Measurements from ENCODE around the gene SIAE. TPM values are rescaled to one million over a fixed set of nuclear protein-coding genes. Genes with fewer than 3 reads are reported as not detected.
"Not testable (repeated sequence)": the region's sequence is repeated elsewhere in the genome, so short reads cannot be mapped to it uniquely, and the experiment has no call there.

SIAE gene
- total and polyA plus RNA-seq, 4 donors, result 18.7 to 37.1 (median 26.7) TPM

DNA sequence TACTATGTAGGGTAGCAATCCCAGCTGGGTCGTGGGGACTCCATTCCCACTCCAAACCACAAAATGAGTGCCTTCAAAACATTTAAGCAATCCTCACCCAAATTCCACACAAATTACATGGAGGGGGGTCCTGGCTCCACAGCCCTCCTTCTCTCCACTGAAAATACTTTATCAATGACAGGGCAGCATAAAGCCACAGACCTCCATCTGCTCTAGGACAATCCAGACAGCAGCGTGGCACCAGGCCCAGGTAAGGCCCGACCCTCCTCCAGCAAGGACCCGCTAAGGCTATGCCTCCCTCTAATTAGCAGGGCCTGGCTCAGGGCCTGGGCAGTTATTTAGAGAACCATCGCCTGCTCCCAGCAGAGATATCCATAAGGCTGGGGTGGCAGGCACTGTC, 62.5 kb downstream of the SIAE start, which contains the start of gene PANX3:
Gene PANX3, plus strand, starts transcription at position 365 of the 400 bp plus-strand sequence. CDS start 129 bp downstream, outside the sequence.
- DNase-seq, result no peak
- Histone ChIP-seq H3K36me3 (ENCODE audit: control insufficient read depth in 4 of 4, insufficient read depth in 4 of 4, low read length in 4 of 4) (no peaks in the 10 kb centered on the region), H3K9me3 (ENCODE audit: control insufficient read depth in 4 of 4, insufficient read depth in 3 of 4, low read length in 3 of 4) (no peaks in the 10 kb centered on the region), H3K4me3 (no peak within 1 kb of the TSS), H3K27me3 (ENCODE audit: control insufficient read depth in 3 of 3, insufficient read depth in 3 of 3, low read length in 2 of 3) (peaks cover 0 to 4% (median 0%) of the 10 kb centered on the region in 3 donors), H3K9ac (ENCODE audit: insufficient read depth in 1 of 2, low read length in 2 of 2) (no peak within 1 kb of the TSS), H3K27ac (ENCODE audit: low read depth in 1 of 2, low read length in 1 of 2) (no peak within 1 kb of the TSS), H3K4me1 (ENCODE audit: control insufficient read depth in 5 of 5, insufficient read depth in 5 of 5, low read length in 5 of 5) (no peaks in the 10 kb centered on the region)
- no peak for ATAC-seq (ENCODE audit: insufficient read depth, low FRiP score)
- 82 to 92% methylated on average over 5 of the region's 5 CpGs for WGBS, 2 donors
- TF ChIP-seq, protein P1, sequence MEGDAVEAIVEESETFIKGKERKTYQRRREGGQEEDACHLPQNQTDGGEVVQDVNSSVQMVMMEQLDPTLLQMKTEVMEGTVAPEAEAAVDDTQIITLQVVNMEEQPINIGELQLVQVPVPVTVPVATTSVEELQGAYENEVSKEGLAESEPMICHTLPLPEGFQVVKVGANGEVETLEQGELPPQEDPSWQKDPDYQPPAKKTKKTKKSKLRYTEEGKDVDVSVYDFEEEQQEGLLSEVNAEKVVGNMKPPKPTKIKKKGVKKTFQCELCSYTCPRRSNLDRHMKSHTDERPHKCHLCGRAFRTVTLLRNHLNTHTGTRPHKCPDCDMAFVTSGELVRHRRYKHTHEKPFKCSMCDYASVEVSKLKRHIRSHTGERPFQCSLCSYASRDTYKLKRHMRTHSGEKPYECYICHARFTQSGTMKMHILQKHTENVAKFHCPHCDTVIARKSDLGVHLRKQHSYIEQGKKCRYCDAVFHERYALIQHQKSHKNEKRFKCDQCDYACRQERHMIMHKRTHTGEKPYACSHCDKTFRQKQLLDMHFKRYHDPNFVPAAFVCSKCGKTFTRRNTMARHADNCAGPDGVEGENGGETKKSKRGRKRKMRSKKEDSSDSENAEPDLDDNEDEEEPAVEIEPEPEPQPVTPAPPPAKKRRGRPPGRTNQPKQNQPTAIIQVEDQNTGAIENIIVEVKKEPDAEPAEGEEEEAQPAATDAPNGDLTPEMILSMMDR (IDR thresholded peaks at IDR 0.05; ENCODE audit: control extremely low read depth, extremely low read depth), result no peak

- ATAC-seq (ENCODE audit: insufficient read depth, low FRiP score) (no peak), DNase-seq (no peak)
- H3K36me3 ChIP-seq (ENCODE audit: control insufficient read depth in 4 of 4, insufficient read depth in 4 of 4, low read length in 4 of 4), result no peaks in the 10 kb centered on the region
- H3K9ac ChIP-seq (ENCODE audit: insufficient read depth in 1 of 2, low read length in 2 of 2), result no peak overlapping the region
- TF ChIP-seq, protein P1 (IDR thresholded peaks at IDR 0.05; ENCODE audit: control extremely low read depth, extremely low read depth), result no peak
- H3K4me3 ChIP-seq, result no peak overlapping the region
- H3K9me3 ChIP-seq (ENCODE audit: control insufficient read depth in 4 of 4, insufficient read depth in 3 of 4, low read length in 3 of 4), result no peaks in the 10 kb centered on the region
- peaks cover 0 to 4% (median 0%) of the 10 kb centered on the region in 3 donors for H3K27me3 ChIP-seq (ENCODE audit: control insufficient read depth in 3 of 3, insufficient read depth in 3 of 3, low read length in 2 of 3)
- H3K4me1 ChIP-seq (ENCODE audit: control insufficient read depth in 5 of 5, insufficient read depth in 5 of 5, low read length in 5 of 5), result no peaks in the 10 kb centered on the region
- H3K27ac ChIP-seq (ENCODE audit: low read depth in 1 of 2, low read length in 1 of 2), result no peak overlapping the region
- WGBS, 2 donors, result 66 to 90% methylated on average over 2 of the region's 2 CpGs
Observed at GRCh38 chr11:124610295-124610694, 63.2 kb downstream of the SIAE start.

DNA sequence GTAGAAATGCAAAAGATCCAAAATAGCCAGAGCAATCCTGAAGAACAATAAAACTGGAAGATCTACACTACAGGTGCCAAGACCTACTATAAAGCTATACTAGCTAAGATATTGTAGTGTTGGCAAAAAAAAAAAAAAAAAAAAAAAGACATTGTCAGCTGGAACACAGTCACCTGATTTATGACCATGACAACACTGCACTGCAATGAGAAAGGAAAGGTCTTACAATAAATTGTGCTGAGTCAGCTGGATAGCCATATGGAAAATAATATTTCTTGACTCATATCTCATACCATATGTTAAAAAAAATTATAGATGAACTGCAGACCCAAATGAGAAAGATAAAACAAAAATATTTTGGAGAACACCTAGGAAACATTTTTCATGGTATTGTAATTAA, 65.4 kb downstream of the SIAE start:
- Histone ChIP-seq H3K9me3 (ENCODE audit: control insufficient read depth in 4 of 4, insufficient read depth in 3 of 4, low read length in 3 of 4) (no peaks in the 10 kb centered on the region), H3K27me3 (ENCODE audit: control insufficient read depth in 3 of 3, insufficient read depth in 3 of 3, low read length in 2 of 3) (no peaks in the 10 kb centered on the region), H3K4me3 (no peak overlapping the region), H3K4me1 (ENCODE audit: control insufficient read depth in 5 of 5, insufficient read depth in 5 of 5, low read length in 5 of 5) (no peaks in the 10 kb centered on the region), H3K9ac (ENCODE audit: insufficient read depth in 1 of 2, low read length in 2 of 2) (no peak overlapping the region), H3K27ac (ENCODE audit: low read depth in 1 of 2, low read length in 1 of 2) (no peak overlapping the region), H3K36me3 (ENCODE audit: control insufficient read depth in 4 of 4, insufficient read depth in 4 of 4, low read length in 4 of 4) (no peaks in the 10 kb centered on the region)
- ATAC-seq (ENCODE audit: insufficient read depth, low FRiP score), result no peak
- TF ChIP-seq, protein P1 (IDR thresholded peaks at IDR 0.05; ENCODE audit: control extremely low read depth, extremely low read depth), result no peak
- no peak for DNase-seq

- 62 to 76% methylated on average over 3 of the region's 3 CpGs for WGBS, 2 donors
- ATAC-seq (ENCODE audit: insufficient read depth, low FRiP score) (no peak), DNase-seq (peak in 1 of 3 donors; percentile 9)
- H3K9me3 ChIP-seq (ENCODE audit: control insufficient read depth in 4 of 4, insufficient read depth in 3 of 4, low read length in 3 of 4), result peaks cover 0 to 2% (median 0%) of the 10 kb centered on the region in 4 donors
- no peaks in the 10 kb centered on the region for H3K4me1 ChIP-seq (ENCODE audit: control insufficient read depth in 5 of 5, insufficient read depth in 5 of 5, low read length in 5 of 5)
- H3K27me3 ChIP-seq (ENCODE audit: control insufficient read depth in 3 of 3, insufficient read depth in 3 of 3, low read length in 2 of 3), result peaks cover 0 to 4% (median 0%) of the 10 kb centered on the region in 3 donors
- no peak overlapping the region for H3K9ac ChIP-seq (ENCODE audit: insufficient read depth in 1 of 2, low read length in 2 of 2)
- no peak overlapping the region for H3K27ac ChIP-seq (ENCODE audit: low read depth in 1 of 2, low read length in 1 of 2)
- TF ChIP-seq, protein P1 (IDR thresholded peaks at IDR 0.05; ENCODE audit: control extremely low read depth, extremely low read depth), result no peak
- H3K4me3 ChIP-seq, result no peak overlapping the region
- H3K36me3 ChIP-seq (ENCODE audit: control insufficient read depth in 4 of 4, insufficient read depth in 4 of 4, low read length in 4 of 4), result no peaks in the 10 kb centered on the region
Observed at GRCh38 chr11:124605719-124606118, 67.8 kb downstream of the SIAE start.

- DNase-seq; H3K4me1 ChIP-seq (ENCODE audit: control insufficient read depth in 5 of 5, insufficient read depth in 5 of 5, low read length in 5 of 5); H3K4me3 ChIP-seq; H3K27ac ChIP-seq (ENCODE audit: low read depth in 1 of 2, low read length in 1 of 2); H3K36me3 ChIP-seq (ENCODE audit: control insufficient read depth in 4 of 4, insufficient read depth in 4 of 4, low read length in 4 of 4); H3K9me3 ChIP-seq (ENCODE audit: control insufficient read depth in 4 of 4, insufficient read depth in 3 of 4, low read length in 3 of 4); H3K27me3 ChIP-seq (ENCODE audit: control insufficient read depth in 3 of 3, insufficient read depth in 3 of 3, low read length in 2 of 3); H3K9ac ChIP-seq (ENCODE audit: insufficient read depth in 1 of 2, low read length in 2 of 2); ATAC-seq (ENCODE audit: insufficient read depth, low FRiP score): not testable (repeated sequence)
- 71 to 92% methylated on average over 3 of the region's 3 CpGs for WGBS, 2 donors
Observed at GRCh38 chr11:124602723-124603122, 70.8 kb downstream of the SIAE start.

Measured in lung (tissue), 12 donors.